ENCODE data around the gene HLCS.
A peak's percentile ranks its signal among the peaks of the same experiment; 100 is the strongest.
"Not testable (repeated sequence)": the region's sequence is repeated elsewhere in the genome, so short reads cannot be mapped to it uniquely, and the experiment has no call there.

HLCS gene

DNA sequence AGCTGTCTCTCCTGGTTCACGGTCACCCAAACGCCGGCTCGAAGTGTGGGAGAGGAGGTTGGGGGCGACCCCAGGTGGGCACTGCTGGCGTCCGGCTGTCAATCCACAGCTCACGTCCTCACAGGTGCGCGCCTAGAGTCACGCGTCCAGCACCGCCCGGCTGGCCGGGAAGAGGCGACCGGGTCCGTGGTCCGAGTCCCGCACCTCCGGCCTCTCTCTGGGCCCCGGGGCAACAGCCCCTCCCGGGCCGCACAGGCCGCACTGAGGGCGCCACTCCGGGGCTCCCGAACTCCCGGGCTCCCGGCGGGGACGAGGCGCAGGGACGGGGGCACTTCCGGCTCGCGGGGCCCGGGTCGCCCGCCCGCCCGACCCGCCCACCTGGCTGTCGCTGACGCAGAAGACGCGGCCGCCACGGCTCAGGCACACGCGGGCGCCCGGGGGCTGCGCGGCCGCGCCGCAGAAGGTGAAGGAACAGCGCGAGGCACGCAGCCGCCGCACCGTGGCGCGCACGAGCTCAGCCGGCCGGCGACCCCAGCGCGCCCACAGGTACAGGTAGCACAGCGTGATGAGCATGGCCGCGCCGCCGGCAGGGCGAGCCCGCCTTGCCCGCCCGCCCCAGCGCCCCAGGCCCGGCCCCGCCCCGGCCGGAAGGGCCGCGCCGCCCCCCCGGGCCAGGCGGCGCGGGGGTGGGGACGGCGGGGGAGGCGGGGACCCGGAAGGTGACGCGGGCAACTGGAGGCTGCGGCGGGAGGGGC, at the start of gene HLCS:
TSS of gene HLCS (minus strand) at position 604 of the 755 bp plus-strand sequence. CDS start at position 573, 31 bp downstream.
- DNase-seq (ENCODE audit: low read depth in 3 of 3), result peak; percentile 46 to 67 (median 65)

- peak; percentile 53 to 63 (median 59) for DNase-seq (ENCODE audit: low read depth in 3 of 3)
Observed at GRCh38 chr21:37009740-37010341, 43.4 kb upstream of the HLCS start.

DNA sequence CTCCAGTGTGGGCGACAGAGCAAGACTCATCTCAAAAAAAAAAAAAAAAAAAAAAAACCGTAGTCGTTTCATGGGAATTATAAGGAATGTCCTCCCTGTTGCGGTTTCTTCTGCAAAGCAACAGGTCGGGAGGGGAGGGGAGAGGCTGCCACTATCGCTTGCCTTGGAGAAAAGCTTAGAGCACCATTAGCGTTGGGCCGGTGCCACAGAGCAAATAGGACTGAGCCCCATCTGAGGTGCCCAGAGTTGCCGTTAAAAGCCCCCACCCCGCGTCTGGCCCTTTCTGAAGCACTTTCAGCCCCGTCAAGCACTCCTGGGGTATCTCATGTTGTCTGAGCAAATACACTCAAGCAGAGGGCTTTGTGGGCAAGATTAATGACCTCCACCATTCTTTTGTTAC, 42.3 kb upstream of the HLCS start:
- no peak for DNase-seq (ENCODE audit: low read depth in 3 of 3)

GRCh38 chr21:37006486-37007291, 40.2 kb upstream of the HLCS start, which contains the start of gene RIPPLY3:
TSS of gene RIPPLY3 (plus strand) at chr21:37006702. CDS start at chr21:37006773, 71 bp downstream.
- DNase-seq (ENCODE audit: low read depth in 3 of 3), result no peak

DNA sequence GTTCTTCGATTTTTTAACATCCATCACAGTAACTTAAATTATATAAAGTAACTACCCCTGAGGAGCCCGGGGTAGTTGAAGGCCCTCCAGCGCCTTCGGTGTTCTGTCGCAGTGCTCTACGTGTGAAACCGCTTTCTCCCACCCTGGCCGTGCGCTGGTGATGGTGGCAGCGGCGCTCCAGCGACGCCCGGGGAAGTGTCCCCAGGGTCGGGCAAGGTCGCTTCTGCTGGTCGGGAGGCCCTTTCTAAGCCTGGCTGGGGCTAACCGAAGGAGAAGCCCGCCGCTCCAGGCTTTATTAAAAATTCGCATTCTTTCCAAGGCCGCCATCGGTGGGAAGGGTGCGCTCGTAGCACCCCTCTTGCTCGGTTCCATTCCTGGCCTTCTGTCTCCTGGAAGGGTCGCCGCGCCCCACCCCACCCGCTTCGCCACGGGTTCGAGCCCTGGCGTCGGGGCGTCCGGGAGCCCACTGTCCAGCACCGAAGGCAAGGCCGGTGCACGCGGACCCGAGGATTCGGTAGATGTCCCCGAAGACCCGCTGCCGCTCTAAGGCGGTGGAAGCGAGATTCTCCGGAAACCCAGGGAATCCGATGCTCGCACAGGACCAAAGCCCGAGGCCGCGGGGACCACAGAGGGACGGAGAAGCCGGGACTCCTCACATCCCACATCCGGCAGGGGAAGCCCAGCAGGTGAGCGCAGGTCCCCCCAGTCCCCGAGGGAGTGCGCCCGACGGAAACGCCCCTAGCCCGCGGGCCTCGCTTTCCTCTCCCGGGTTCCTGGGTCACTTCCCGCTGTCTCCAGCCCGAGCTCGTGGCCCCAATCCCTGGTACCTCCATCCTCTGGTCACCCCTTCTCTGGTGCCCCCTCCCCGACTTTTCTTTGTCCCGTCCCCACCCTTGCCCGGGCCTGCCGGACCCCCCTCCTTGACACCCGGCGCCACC, 39.3 kb upstream of the HLCS start:
- no peak for DNase-seq (ENCODE audit: low read depth in 3 of 3)

DNA sequence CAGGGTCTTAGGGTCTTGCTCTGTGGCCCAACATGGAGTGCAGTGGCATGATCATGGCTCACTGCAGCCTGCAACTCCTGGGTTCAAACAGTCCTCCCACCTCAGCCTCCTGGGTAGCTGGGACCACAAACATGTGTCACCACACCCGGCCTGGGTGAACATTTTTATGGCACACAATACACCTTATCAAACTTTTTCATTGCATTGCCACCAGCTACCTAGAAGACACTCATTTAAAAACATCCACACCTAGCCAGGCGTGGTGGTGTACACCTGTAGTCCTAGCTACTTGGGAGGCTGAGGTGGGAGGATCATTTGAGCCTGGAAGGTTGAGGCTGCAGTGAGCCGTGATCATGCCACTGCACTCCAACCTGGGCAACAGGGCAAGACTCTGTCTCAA, 37.4 kb upstream of the HLCS start:
- DNase-seq (ENCODE audit: low read depth in 3 of 3), result not testable (repeated sequence)

- not testable (repeated sequence) for DNase-seq (ENCODE audit: low read depth in 3 of 3)
Observed at GRCh38 chr21:37002851-37003250, 36.4 kb upstream of the HLCS start.

DNA sequence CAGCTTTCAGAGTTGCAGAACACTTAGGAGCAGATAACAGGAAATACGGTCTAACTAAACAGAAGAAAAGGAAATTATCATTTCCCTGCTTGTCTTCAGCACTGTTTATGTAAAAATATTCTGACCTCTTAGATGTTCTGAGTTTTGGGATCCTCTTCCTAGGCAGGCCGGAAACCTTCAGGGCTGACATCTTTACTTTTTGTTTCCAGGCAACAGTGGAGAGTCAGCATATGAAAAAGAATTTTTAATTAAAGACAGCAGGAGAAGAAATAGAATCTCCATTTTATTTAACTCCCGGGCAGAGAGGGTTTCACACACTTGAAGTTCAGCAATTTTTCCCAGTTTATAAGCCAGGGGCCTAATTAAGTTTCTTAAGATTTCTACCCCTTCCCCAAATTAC, 35.0 kb upstream of the HLCS start:
- no peak for DNase-seq (ENCODE audit: low read depth in 3 of 3)

DNA sequence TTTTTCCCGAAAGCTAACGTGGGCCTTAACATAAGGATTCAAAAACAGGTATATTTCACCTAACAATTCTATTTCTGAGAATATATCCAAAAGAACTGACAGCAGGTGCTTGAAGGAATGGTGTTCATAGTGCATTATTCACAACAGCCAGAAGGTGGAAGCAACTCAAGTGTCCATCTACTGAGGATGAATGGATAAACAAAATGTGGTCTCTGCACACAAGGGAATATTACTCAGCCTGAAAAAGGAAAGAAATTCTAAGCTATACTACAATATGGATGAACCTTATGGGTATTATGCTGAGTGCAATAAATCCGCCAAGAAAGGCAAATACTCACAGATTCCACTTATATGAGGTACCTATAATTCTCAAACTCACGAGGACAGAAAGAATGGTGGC, 33.9 kb upstream of the HLCS start:
- no peak for DNase-seq (ENCODE audit: low read depth in 3 of 3)

GRCh38 chr21:36999131-36999898, 32.8 kb upstream of the HLCS start:
- no peak for DNase-seq (ENCODE audit: low read depth in 3 of 3)

DNA sequence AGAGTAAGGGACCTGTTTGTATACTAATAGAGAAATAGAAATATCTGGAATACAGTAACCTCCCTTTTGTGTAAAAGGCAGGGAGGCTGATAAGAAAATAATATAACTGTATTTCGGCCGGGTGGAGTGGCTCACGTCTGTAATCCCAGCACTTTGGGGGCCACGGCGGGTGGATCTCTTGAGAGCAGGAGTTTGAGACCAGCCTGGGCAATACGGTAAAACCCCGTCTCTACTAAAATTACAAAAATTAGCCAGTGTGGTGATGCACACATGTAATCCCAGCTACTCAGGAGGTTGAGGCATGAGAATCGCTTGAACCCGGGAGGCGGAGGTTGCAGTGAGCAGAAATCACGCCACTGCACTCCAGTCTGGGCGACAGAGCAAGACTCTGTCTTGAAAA, 28.8 kb upstream of the HLCS start:
- DNase-seq (ENCODE audit: low read depth in 3 of 3), result not testable (repeated sequence)

GRCh38 chr21:36994501-36995158, 28.2 kb upstream of the HLCS start:
- DNase-seq (ENCODE audit: low read depth in 3 of 3), result no peak

GRCh38 chr21:36992671-36993070, 26.2 kb upstream of the HLCS start:
- no peak for DNase-seq (ENCODE audit: low read depth in 3 of 3)

- DNase-seq (ENCODE audit: low read depth in 3 of 3), result no peak
Observed at GRCh38 chr21:36990508-36991205, 24.2 kb upstream of the HLCS start.

DNA sequence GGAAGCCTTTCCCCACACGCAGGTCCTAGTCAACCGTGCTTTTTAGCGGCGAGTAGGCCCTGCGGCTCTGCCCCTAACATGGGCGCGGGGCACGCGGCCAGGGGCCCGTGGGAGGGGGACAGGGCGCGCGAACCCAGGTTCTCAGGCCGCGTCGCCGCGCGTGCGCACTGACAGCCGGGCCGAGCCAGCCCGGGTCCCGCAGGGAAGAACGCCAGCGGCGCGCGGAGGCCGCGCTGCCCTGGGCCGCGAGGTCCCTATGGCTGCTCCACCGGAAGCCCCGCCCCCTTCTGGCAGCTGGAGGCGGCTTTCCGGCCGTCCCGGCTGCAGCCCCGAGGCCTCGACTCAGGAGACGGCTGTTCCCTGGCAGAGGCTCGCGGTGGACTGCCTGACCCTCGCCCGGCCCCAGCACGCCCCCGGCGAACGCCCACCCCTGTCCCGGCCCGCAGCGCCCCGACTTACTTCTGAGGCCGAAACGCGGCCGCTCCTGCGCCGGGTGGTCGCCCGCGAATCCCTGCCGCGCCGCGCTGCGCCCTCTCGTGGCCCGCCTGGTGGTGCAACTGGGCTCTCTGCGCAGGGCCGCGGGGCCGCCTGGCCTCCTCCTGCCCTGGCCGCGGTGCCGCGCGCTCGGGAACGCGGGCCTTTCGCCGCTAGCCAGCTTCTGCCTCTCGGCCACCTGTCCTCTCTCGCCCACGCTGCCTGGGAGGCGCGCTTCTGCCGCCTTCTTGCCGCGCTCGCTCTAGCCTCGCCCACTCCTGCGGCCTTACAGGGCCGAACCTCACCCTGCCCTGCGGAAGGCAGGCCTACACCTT, 23.4 kb upstream of the HLCS start:
- peak; percentile 65 to 85 (median 71) for DNase-seq (ENCODE audit: low read depth in 3 of 3)

- DNase-seq (ENCODE audit: low read depth in 3 of 3), result not testable (repeated sequence)
Observed at GRCh38 chr21:36989199-36989698, 22.8 kb upstream of the HLCS start.

GRCh38 chr21:36988536-36988935, 22.1 kb upstream of the HLCS start:
- DNase-seq (ENCODE audit: low read depth in 3 of 3), result no peak

- DNase-seq (ENCODE audit: low read depth in 3 of 3), result no peak
Observed at GRCh38 chr21:36987845-36988244, 21.4 kb upstream of the HLCS start.
